ENCODE results near the gene SPATA12.

The SPATA12 gene

GRCh38 chr3:57120451-57121174, 60.1 kb downstream of the SPATA12 start:
- DNase-seq = no peak

Measured in GF-D8 (cell line).